ENCODE results near the gene CHST11.

The CHST11 gene

GRCh38 chr12:104649217-104649824 lies 192.6 kb downstream of the CHST11 start:
- Histone ChIP-seq H3K36me3 (ENCODE audit: control insufficient read depth, insufficient read depth, low read length) (no peaks in the 10 kb centered on the region), H3K9ac (ENCODE audit: low read length) (no peak overlapping the region), H3K4me1 (ENCODE audit: control insufficient read depth, insufficient read depth, low read length) (no peaks in the 10 kb centered on the region), H3K27me3 (ENCODE audit: control insufficient read depth, insufficient read depth, low read length) (no peaks in the 10 kb centered on the region), H3K4me3 (ENCODE audit: low read length) (no peak overlapping the region), H3K9me3 (ENCODE audit: control insufficient read depth, low read length) (no peaks in the 10 kb centered on the region)

- H3K9ac ChIP-seq (ENCODE audit: low read length), result no peak overlapping the region
- no peaks in the 10 kb centered on the region for H3K27me3 ChIP-seq (ENCODE audit: control insufficient read depth, insufficient read depth, low read length)
- no peak overlapping the region for H3K4me3 ChIP-seq (ENCODE audit: low read length)
- H3K9me3 ChIP-seq (ENCODE audit: control insufficient read depth, low read length), result no peaks in the 10 kb centered on the region
- no peaks in the 10 kb centered on the region for H3K36me3 ChIP-seq (ENCODE audit: control insufficient read depth, insufficient read depth, low read length)
- no peaks in the 10 kb centered on the region for H3K4me1 ChIP-seq (ENCODE audit: control insufficient read depth, insufficient read depth, low read length)
Observed at GRCh38 chr12:104649921-104650320, 193.2 kb downstream of the CHST11 start.

- H3K4me3 ChIP-seq (ENCODE audit: low read length), result no peak overlapping the region
- no peaks in the 10 kb centered on the region for H3K4me1 ChIP-seq (ENCODE audit: control insufficient read depth, insufficient read depth, low read length)
- H3K9me3 ChIP-seq (ENCODE audit: control insufficient read depth, low read length), result no peaks in the 10 kb centered on the region
- no peaks in the 10 kb centered on the region for H3K36me3 ChIP-seq (ENCODE audit: control insufficient read depth, insufficient read depth, low read length)
- no peak overlapping the region for H3K9ac ChIP-seq (ENCODE audit: low read length)
- H3K27me3 ChIP-seq (ENCODE audit: control insufficient read depth, insufficient read depth, low read length), result no peaks in the 10 kb centered on the region
Observed at GRCh38 chr12:104650541-104650940, 193.8 kb downstream of the CHST11 start.

- Histone ChIP-seq H3K27me3 (ENCODE audit: control insufficient read depth, insufficient read depth, low read length) (peaks cover 7% of the 10 kb centered on the region), H3K36me3 (ENCODE audit: control insufficient read depth, insufficient read depth, low read length) (no peaks in the 10 kb centered on the region), H3K4me1 (ENCODE audit: control insufficient read depth, insufficient read depth, low read length) (no peaks in the 10 kb centered on the region), H3K4me3 (ENCODE audit: low read length) (no peak overlapping the region), H3K9ac (ENCODE audit: low read length) (no peak overlapping the region), H3K9me3 (ENCODE audit: control insufficient read depth, low read length) (no peaks in the 10 kb centered on the region)
Observed at GRCh38 chr12:104651811-104652210, 195.1 kb downstream of the CHST11 start.

GRCh38 chr12:104652358-104652757 lies 195.6 kb downstream of the CHST11 start:
- Histone ChIP-seq H3K9me3 (ENCODE audit: control insufficient read depth, low read length) (no peaks in the 10 kb centered on the region), H3K27me3 (ENCODE audit: control insufficient read depth, insufficient read depth, low read length) (peaks cover 9% of the 10 kb centered on the region), H3K36me3 (ENCODE audit: control insufficient read depth, insufficient read depth, low read length) (no peaks in the 10 kb centered on the region), H3K4me3 (ENCODE audit: low read length) (no peak overlapping the region), H3K4me1 (ENCODE audit: control insufficient read depth, insufficient read depth, low read length) (no peaks in the 10 kb centered on the region), H3K9ac (ENCODE audit: low read length) (no peak overlapping the region)

- Histone ChIP-seq H3K4me1 (ENCODE audit: control insufficient read depth, insufficient read depth, low read length) (no peaks in the 10 kb centered on the region), H3K9ac (ENCODE audit: low read length) (no peak overlapping the region), H3K36me3 (ENCODE audit: control insufficient read depth, insufficient read depth, low read length) (no peaks in the 10 kb centered on the region), H3K9me3 (ENCODE audit: control insufficient read depth, low read length) (no peaks in the 10 kb centered on the region), H3K4me3 (ENCODE audit: low read length) (no peak overlapping the region), H3K27me3 (ENCODE audit: control insufficient read depth, insufficient read depth, low read length) (peaks cover 9% of the 10 kb centered on the region)
Observed at GRCh38 chr12:104652910-104653309, 196.2 kb downstream of the CHST11 start.

GRCh38 chr12:104653730-104654664 lies 197.2 kb downstream of the CHST11 start:
- no peak overlapping the region for H3K9ac ChIP-seq (ENCODE audit: low read length)
- no peak overlapping the region for H3K4me3 ChIP-seq (ENCODE audit: low read length)
- H3K9me3 ChIP-seq (ENCODE audit: control insufficient read depth, low read length), result no peaks in the 10 kb centered on the region
- H3K27me3 ChIP-seq (ENCODE audit: control insufficient read depth, insufficient read depth, low read length), result peaks cover 17% of the 10 kb centered on the region
- no peaks in the 10 kb centered on the region for H3K4me1 ChIP-seq (ENCODE audit: control insufficient read depth, insufficient read depth, low read length)
- H3K36me3 ChIP-seq (ENCODE audit: control insufficient read depth, insufficient read depth, low read length), result no peaks in the 10 kb centered on the region

- Histone ChIP-seq H3K4me1 (ENCODE audit: control insufficient read depth, insufficient read depth, low read length) (no peaks in the 10 kb centered on the region), H3K36me3 (ENCODE audit: control insufficient read depth, insufficient read depth, low read length) (no peaks in the 10 kb centered on the region), H3K9ac (ENCODE audit: low read length) (no peak overlapping the region), H3K9me3 (ENCODE audit: control insufficient read depth, low read length) (no peaks in the 10 kb centered on the region), H3K27me3 (ENCODE audit: control insufficient read depth, insufficient read depth, low read length) (peaks cover 17% of the 10 kb centered on the region), H3K4me3 (ENCODE audit: low read length) (no peak overlapping the region)
Observed at GRCh38 chr12:104654665-104655609, 198.2 kb downstream of the CHST11 start.

- Histone ChIP-seq H3K9ac (ENCODE audit: low read length) (no peak overlapping the region), H3K27me3 (ENCODE audit: control insufficient read depth, insufficient read depth, low read length) (peaks cover 25% of the 10 kb centered on the region), H3K4me1 (ENCODE audit: control insufficient read depth, insufficient read depth, low read length) (peaks cover under 1% of the 10 kb centered on the region), H3K9me3 (ENCODE audit: control insufficient read depth, low read length) (no peaks in the 10 kb centered on the region), H3K4me3 (ENCODE audit: low read length) (no peak overlapping the region), H3K36me3 (ENCODE audit: control insufficient read depth, insufficient read depth, low read length) (no peaks in the 10 kb centered on the region)
Observed at GRCh38 chr12:104656383-104656782, 199.6 kb downstream of the CHST11 start.

- Histone ChIP-seq H3K9ac (ENCODE audit: low read length) (no peak overlapping the region), H3K9me3 (ENCODE audit: control insufficient read depth, low read length) (no peaks in the 10 kb centered on the region), H3K4me1 (ENCODE audit: control insufficient read depth, insufficient read depth, low read length) (peaks cover 6% of the 10 kb centered on the region), H3K36me3 (ENCODE audit: control insufficient read depth, insufficient read depth, low read length) (no peaks in the 10 kb centered on the region), H3K4me3 (ENCODE audit: low read length) (no peak overlapping the region), H3K27me3 (ENCODE audit: control insufficient read depth, insufficient read depth, low read length) (peaks cover 30% of the 10 kb centered on the region)
Observed at GRCh38 chr12:104656921-104657320, 200.2 kb downstream of the CHST11 start.

GRCh38 chr12:104657726-104658484 lies 201.2 kb downstream of the CHST11 start:
- H3K4me3 ChIP-seq (ENCODE audit: low read length), result no peak overlapping the region
- H3K36me3 ChIP-seq (ENCODE audit: control insufficient read depth, insufficient read depth, low read length), result no peaks in the 10 kb centered on the region
- no peak overlapping the region for H3K9ac ChIP-seq (ENCODE audit: low read length)
- peaks cover 14% of the 10 kb centered on the region for H3K4me1 ChIP-seq (ENCODE audit: control insufficient read depth, insufficient read depth, low read length)
- no peaks in the 10 kb centered on the region for H3K9me3 ChIP-seq (ENCODE audit: control insufficient read depth, low read length)
- peaks cover 32% of the 10 kb centered on the region for H3K27me3 ChIP-seq (ENCODE audit: control insufficient read depth, insufficient read depth, low read length)
